Lung microvascular endothelial cell (primary cell): Measurements from ENCODE around the gene NCBP1. TPM values are rescaled to one million over a fixed set of nuclear protein-coding genes. Genes with fewer than 3 reads are reported as not detected.

Experiments
- DNase-seq, 2 donors: peaks; one replicate each; pipeline versions ENCODE4 v3.0.0 to v3.0.0-alpha.2; 2010; ENCODE audit warnings: low read depth in 2 of 2
- total RNA-seq: library from RNA; depleted of rRNA; stranded (reverse); fragments of >200 nt; gene quantifications from 2 replicates; pipeline ENCODE4 v1.2.1, GENCODE V29; 2014

The NCBP1 gene
- total RNA-seq, 1 donor from 2014 or later = 25.0 TPM

- no peak for DNase-seq
These were observed 77.6 kb downstream of the NCBP1 start for GRCh38 chr9:97711223-97711626.

GRCh38 chr9:97714435-97714834, 80.8 kb downstream of the NCBP1 start:
- no peak for DNase-seq

- DNase-seq = no peak
These were observed 84.2 kb downstream of the NCBP1 start for GRCh38 chr9:97717866-97718265.

DNA sequence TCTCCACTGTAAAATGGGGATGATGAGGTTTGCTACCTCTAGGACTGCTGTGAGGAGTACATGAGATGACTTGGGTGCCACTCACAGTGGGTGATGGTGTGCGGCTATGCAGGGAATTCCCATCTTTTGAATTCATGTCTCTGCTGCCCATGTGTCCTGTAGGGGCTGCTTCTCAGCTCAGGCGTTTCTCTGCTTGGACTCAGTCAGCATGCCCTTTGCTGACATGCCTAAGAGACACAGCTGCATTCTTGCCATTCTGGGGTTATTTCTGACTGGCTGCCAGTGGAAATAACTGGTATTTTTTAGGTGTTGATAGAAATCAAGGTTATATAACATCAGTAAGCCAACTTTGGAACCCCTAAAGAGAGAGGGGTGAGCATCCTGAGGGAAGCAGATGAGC, 87.8 kb downstream of the NCBP1 start:
- no peak for DNase-seq

DNA sequence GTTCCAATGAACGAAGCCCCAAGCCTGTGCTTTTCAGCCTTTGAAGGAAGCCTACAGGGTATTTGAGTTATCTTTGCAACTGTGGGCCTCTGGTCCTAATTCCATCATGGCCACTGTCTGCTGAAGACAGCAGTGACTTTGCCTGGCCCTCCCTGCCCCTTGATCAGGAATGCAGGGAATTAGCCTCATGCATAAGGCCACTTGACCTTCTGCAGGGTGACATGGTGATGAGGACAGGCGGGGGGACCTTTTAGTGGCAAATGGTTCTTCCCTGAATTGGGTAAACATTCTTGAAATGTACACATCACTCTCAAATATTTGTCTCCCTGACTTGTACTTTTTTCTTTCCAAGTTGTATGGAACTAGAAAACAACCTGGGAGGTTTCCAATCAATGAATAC, 88.7 kb downstream of the NCBP1 start:
- no peak for DNase-seq

Other genes starting within 250 kb of the NCBP1 start
- gene TDRD7, start 221.7 kb upstream of the NCBP1 start, total RNA-seq = 10.9 and 11.3 TPM in 2 replicates
- gene TMOD1, start 132.2 kb upstream of the NCBP1 start, total RNA-seq = 0.65 and 0.79 TPM in 2 replicates
- 8.3 and 16.3 TPM in 2 replicates for gene TSTD2, start 453 bp upstream of the NCBP1 start, total RNA-seq
- 7.4 and 10.7 TPM in 2 replicates for gene XPA, start 63.5 kb downstream of the NCBP1 start, total RNA-seq
- not detected in 2 replicates for gene FOXE1, start 219.4 kb downstream of the NCBP1 start, total RNA-seq